Fibroblast of the aortic adventitia (primary cell): Measurements from ENCODE around the gene GINS2. TPM values are rescaled to one million over a fixed set of nuclear protein-coding genes. Genes with fewer than 3 reads are reported as not detected.

Experiments used
- DNase-seq: peaks from one replicate; pipeline ENCODE4 v3.0.0-alpha.2; 2010; ENCODE audit warnings: low read depth
- H3K4me3 ChIP-seq: 2 replicates; pipeline ENCODE4 v1.5.1; 2011; ENCODE audit warnings: low read depth, mild to moderate bottlenecking, control low read depth, low read length, moderate library complexity
- CTCF ChIP-seq: IDR thresholded peaks from 2 replicates; pipeline ENCODE4 v1.5.1; 2011; ENCODE audit warnings: mild to moderate bottlenecking, low read length, control low read depth, inconsistent platforms; ENCODE audit not compliant: insufficient read depth
- total RNA-seq: library from RNA; depleted of rRNA; stranded (reverse); fragments of >200 nt; gene quantifications from 2 replicates; pipeline ENCODE4 v1.2.3, GENCODE V29; 2012; ENCODE audit warnings: low replicate concordance

The GINS2 gene
- total RNA-seq, 1 donor: 19.1 TPM

GRCh38 chr16:85710732-85711131 lies 22.0 kb upstream of the GINS2 start:
- no peak overlapping the region for H3K4me3 ChIP-seq
- TF ChIP-seq CTCF: no peak
- DNase-seq: no peak

DNA sequence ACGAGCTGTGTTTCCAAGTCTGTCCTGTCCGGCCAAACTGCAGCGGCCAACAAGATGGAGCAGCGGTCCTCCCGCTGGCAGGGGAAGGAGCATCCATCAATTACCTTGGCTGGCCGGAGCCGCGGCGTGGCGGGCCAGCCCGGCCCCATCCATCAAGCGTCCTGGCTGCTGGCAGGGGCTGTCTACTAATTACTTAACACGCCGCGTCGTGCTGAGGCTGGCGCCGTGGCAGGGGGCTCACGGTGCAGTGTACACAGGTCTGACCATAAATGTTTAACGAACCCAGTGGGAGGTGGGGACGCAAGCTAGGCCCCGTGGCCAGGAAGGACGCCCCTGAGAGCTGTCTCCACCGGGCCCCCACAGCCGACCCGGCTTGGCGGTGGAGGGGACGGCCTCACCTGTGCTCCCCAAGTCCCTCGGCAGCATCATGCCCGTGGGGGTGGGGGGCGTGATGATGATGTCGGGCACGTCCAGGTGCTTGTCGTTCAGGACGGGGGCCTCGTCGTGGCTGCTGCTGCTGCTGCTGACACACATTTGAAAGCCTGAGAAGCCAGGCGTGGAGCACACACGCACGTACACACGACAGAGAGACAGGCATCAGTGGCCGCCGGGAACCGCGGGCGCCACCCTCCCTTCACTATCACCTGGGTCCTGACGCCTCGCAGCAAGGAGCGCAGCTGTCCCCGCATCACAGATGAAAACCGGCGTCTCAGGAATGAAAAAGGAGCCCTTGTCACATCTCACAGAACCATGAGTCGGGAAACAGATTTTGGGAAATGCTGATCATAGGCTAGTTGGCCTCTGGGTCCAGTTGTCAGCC lies 21.2 kb upstream of the GINS2 start:
- no peak for DNase-seq
- H3K4me3 ChIP-seq: no peak overlapping the region
- TF ChIP-seq CTCF: no peak

- TF ChIP-seq CTCF: no peak
- no peak overlapping the region for H3K4me3 ChIP-seq
- no peak for DNase-seq
Measured at GRCh38 chr16:85708338-85708737, 19.6 kb upstream of the GINS2 start.

DNA sequence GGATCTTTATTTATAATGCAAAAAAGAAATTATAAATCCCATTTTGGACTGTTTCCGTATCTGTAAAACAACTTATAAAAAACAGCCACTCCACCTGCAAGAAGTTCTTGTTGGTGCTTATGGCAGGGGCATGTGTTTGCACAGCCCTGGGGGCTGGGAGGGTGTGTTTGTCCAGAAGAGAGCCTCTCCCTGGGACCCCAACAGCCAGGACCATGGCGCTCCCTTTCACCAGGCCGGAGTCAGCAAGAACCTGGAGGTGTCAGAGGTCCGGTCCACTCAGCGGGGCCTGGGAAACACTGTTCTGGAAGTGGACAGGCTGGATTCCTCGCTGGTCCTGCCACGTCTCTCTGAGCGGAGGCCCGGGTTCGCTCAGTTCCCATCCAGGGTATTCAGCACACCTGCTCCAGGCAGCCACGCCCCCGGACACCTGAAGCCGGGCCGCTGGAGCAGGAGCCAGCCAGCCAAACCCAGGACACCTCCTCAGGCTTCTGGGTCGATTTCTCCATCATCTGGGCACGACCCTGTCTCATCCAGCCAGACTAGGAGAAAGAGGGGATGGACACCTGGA lies 18.9 kb upstream of the GINS2 start:
- no peak for DNase-seq
- TF ChIP-seq CTCF: no peak
- H3K4me3 ChIP-seq: no peak overlapping the region

- no peak for TF ChIP-seq CTCF
- H3K4me3 ChIP-seq: no peak overlapping the region
- no peak for DNase-seq
Measured at GRCh38 chr16:85706449-85707034, 17.8 kb upstream of the GINS2 start.

DNA sequence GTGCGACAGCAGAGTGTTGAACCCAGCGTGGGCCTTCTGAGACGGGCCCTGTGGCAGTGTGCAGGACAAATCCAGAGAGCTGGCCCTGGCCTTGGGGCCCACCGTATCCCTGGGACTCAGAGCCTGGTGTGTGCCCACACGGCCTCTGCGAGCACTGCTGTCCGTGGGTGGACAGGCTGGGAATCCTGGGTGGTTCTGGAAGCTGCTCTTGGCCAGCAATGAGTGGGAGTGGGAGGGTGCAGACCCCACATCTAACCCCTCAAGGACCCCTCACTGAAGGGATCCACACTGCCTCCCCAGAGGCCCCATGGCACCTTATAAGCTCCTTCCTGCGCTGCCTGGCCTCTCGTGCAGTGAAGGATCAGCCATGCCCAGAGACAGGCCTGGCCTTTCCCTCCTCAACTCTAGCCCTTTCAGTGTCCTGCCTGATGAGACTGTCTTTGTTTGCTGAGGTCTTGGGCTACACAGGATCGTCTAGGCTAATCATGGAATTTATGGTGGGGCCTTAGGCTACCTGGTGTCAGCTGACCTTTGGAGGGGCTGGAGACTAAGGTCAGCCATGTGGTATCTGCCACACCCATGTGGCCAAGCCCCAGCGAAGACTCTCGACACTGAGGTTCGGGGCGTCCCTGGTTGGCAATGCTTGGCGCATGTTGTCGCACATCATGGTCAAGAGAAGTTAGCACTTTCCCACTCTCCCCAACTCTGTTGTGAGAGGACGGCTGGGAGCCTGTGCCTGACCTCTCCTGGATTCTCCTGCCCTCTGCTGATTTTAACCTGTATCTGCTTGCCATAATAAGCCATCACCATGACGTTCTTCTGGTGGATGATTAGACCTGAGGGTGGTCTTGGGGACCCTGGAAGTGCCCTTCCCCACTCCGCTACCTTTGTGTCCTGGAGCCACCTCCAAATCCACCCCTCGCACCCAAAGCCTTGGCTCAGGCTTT lies 16.4 kb upstream of the GINS2 start:
- no peak for DNase-seq
- no peak overlapping the region for H3K4me3 ChIP-seq
- TF ChIP-seq CTCF: no peak
